Measurements from ENCODE around the gene PRCP.

PRCP gene

DNA sequence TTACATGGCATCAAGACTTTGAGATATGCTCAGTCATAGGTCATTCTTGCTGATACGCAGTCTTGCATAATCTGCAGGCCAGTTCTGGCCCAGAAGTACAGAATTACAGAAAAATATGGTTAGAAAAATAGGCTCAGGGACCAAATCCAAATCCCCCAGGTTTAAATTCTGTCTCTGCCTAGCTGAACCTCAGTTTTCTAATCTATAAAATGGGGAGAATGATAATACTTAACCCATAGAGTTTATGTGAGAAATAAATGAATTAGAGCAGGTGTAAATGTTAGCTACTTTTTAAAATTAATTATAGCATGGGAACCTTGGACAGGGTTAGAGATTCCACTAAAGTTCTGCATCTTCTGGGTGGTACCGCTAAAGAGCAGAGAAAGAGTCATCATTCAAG, 114.2 kb downstream of the PRCP start:
- no peak for DNase-seq (ENCODE audit: low read depth)

DNA sequence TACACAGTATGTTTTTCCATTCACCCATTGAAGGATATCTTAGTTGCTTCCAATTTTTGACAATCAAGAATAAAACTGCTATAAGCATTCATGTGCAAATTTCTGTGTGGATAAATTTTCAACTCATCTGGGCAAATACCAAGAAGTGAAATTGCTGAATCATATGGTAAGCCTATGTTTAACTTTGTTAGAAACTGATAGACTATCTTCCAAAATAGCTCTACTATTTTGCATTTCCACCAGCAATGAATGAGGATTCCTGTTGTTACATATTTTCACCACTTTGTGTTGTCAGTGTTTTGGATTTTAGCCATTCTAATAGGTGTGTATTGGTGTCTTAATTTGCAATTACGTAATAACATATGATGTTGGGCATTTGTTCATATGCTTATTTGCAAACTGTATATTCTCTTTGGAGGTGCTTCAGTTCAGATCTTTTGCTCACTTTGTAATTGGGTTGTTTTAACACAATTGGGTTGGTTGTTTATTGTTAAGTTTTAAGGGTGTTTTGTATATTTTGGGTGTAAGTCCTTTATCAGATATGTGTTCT, 117.3 kb downstream of the PRCP start:
- DNase-seq (ENCODE audit: low read depth) = no peak

DNA sequence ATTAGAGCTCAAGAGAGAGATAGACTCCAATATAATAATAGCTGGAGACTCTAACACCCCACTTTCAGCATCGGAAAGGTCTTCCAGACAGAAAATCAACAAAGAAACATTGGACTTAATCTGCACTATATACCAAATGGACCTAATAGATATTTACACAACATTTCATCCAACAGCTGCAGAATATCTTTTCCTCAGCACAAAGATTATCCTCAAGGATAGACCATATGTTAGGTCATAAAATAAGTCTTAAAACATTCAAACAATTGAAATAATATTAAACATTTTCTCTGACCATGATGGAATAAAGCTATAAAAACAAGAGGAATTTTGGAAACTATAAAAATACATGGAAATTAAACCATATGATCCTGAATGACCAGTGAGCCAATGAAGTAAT, 121.5 kb downstream of the PRCP start:
- no peak for DNase-seq (ENCODE audit: low read depth)

GRCh38 chr11:82776377-82776776, 123.9 kb downstream of the PRCP start:
- no peak for DNase-seq (ENCODE audit: low read depth)

DNA sequence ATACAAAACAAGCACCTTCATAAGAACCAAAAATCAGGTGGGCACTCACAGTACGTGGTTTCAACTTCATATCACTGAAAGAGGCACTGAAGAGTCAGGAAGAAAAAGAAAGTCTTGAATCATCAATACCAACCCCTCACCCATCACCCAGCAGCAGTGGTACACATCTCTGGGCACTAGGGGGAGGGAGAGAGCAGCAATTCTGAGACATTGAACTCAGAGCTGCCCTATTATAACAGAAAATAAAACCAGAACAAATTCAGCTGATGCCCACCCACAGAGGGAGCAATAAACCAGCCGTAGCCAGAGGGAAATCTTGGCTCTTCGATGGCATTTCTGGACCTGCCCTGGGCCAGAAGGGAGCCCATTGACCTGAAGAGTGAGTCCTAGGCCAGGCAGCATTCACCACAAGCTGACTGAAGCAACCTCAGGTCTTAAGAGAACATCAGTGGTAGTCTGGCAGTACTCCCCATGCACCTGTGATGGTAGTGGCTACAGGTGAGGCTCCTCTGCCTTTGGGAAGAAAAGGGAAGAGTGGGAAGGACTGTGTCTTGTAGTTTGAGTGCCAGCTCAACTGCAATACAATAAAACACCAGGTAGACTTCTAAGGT, 124.4 kb downstream of the PRCP start:
- no peak for DNase-seq (ENCODE audit: low read depth)

DNA sequence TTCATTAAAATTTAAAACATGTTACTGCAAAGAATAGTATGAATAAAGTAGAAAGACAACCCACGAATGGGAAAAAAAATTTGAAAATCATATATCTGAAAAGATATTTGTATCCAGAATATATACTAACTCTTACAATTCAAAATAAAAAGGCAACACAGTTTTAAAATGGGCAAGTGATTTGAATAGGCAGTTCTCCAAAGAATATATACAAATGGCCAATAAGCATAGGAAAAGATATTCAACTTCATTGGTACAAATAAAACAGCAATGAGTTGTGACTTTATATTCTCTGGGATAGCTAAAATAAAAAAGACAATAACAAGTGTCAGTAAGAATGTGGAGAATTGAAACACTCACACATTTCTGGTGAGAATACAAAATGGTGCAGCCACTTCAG, 125.0 kb downstream of the PRCP start:
- no peak for DNase-seq (ENCODE audit: low read depth)
